Epithelial cell of esophagus (primary cell): ENCODE results near the gene TLK2.
"Not testable (repeated sequence)": the region's sequence is repeated elsewhere in the genome, so short reads cannot be mapped to it uniquely, and the experiment has no call there.

Source experiments
- DNase-seq: peaks from one replicate; pipeline ENCODE4 v3.0.0; 2010; ENCODE audit warnings: low read depth
- H3K4me3 ChIP-seq: 2 replicates; pipeline ENCODE4 v1.5.1; 2011; ENCODE audit warnings: mild to moderate bottlenecking, low read length, control low read depth
- TF ChIP-seq, protein P1 (sequence below): IDR thresholded peaks from 2 replicates; pipeline ENCODE4 v1.5.1; 2011; ENCODE audit warnings: low read depth, mild to moderate bottlenecking, low read length, control low read depth, inconsistent platforms; ENCODE audit not compliant: insufficient read depth; ENCODE audit errors: missing control alignments

TLK2 gene

DNA sequence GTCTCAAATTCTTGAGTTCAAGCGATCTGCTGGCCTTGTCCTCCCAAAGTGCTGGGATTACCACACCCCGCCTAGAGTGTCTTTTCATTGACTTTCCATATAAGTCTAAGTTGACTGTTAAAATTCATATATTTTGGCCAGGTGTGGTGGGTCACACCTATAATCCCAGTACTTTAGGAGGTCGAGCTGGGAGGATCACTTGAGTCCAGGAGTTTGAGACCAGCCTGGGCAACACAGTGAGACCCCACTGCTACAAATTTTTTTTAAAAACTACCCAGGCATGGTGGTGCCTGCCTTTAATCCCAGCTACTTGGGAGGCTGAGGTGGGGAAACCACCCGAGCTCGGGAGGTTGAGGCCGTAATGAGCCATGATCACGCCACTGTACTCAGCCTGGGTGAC lies 127.0 kb downstream of the TLK2 start:
- H3K4me3 ChIP-seq: no peak overlapping the region
- no peak for DNase-seq
- TF ChIP-seq, protein P1, sequence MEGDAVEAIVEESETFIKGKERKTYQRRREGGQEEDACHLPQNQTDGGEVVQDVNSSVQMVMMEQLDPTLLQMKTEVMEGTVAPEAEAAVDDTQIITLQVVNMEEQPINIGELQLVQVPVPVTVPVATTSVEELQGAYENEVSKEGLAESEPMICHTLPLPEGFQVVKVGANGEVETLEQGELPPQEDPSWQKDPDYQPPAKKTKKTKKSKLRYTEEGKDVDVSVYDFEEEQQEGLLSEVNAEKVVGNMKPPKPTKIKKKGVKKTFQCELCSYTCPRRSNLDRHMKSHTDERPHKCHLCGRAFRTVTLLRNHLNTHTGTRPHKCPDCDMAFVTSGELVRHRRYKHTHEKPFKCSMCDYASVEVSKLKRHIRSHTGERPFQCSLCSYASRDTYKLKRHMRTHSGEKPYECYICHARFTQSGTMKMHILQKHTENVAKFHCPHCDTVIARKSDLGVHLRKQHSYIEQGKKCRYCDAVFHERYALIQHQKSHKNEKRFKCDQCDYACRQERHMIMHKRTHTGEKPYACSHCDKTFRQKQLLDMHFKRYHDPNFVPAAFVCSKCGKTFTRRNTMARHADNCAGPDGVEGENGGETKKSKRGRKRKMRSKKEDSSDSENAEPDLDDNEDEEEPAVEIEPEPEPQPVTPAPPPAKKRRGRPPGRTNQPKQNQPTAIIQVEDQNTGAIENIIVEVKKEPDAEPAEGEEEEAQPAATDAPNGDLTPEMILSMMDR: no peak

DNA sequence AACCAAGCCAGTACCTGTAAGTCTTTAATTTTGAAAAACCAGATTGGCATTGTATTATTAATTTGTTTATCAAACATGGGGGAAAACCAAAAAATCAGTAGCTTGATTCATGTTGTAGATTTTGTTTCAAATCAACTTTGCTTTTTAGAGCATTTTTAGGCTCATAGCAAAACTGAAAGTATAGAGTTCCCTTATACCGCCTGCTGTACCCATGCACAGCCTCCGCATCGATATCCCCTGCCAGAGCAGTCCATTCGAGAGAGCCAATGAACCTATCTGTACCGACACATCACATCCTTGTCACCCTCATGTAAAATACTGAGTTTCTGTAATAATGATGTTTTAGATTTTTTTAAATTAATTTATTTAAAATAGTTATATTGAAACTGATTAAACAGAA lies 132.7 kb downstream of the TLK2 start:
- TF ChIP-seq, protein P1: no peak
- H3K4me3 ChIP-seq: no peak overlapping the region
- no peak for DNase-seq

GRCh38 chr17:62611728-62612127 lies 133.1 kb downstream of the TLK2 start:
- TF ChIP-seq, protein P1: no peak
- no peak for DNase-seq
- no peak overlapping the region for H3K4me3 ChIP-seq

- not testable (repeated sequence) for DNase-seq, H3K4me3 ChIP-seq
These were observed 133.7 kb downstream of the TLK2 start for GRCh38 chr17:62612289-62612688.

DNA sequence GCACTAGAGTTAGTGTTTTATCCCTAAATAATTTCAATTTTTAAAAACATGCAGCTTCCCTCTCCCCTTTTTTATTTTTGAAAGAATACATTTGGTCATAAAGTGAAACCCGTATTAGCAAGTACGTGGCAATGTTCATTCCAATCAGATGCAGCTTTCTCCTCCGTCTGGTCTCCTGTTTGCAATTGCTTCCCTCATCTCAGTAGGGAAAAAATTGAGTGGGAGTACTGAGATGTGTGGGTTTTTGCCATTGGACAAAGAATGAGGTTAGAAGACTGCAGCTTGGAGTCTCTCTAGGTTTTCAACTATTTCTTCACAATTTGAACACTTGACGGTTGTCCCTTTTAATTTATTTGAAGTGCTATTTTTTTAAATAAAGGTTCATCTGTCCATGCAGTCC lies 134.5 kb downstream of the TLK2 start:
- not testable (repeated sequence) for DNase-seq

GRCh38 chr17:62614142-62614541 lies 135.5 kb downstream of the TLK2 start:
- no peak for DNase-seq
- TF ChIP-seq, protein P1: no peak
- H3K4me3 ChIP-seq: no peak overlapping the region

More for the DNA sequence above, 134.5 kb downstream of the TLK2 start:
- H3K4me3 ChIP-seq: not testable (repeated sequence)

- no peak for DNase-seq
- TF ChIP-seq, protein P1: no peak
- no peak overlapping the region for H3K4me3 ChIP-seq
These were observed 136.9 kb downstream of the TLK2 start for GRCh38 chr17:62615503-62615902.

- no peak for DNase-seq
- no peak overlapping the region for H3K4me3 ChIP-seq
- TF ChIP-seq, protein P1: no peak
These were observed 138.6 kb downstream of the TLK2 start for GRCh38 chr17:62616993-62617893.
